Measurements from ENCODE around the gene SDK1. TPM values are rescaled to one million over a fixed set of nuclear protein-coding genes. Genes with fewer than 3 reads are reported as not detected.

Gene SDK1
- total and polyA plus RNA-seq, 2 of the 8 experiments (the other 6 are each of a cell fraction or from before 2014, with no cell fraction given), result 3.3 to 7.2 TPM

GRCh38 chr7:3835109-3835508 lies 534.1 kb downstream of the SDK1 start (continued):
- no peak for TF ChIP-seq CBX8 (IDR thresholded peaks at IDR 0.05; ENCODE audit: borderline replicate concordance, low read depth, low read length)
- no peak for TF ChIP-seq NANOG (IDR thresholded peaks at IDR 0.05; ENCODE audit: insufficient read depth, low read depth, low read length, poor library complexity, severe bottlenecking)
- no peak for TF ChIP-seq RXRA (IDR thresholded peaks at IDR 0.05; ENCODE audit: insufficient read depth, low read depth, low read length)
- TF ChIP-seq CREB1 (IDR thresholded peaks at IDR 0.05), result no peak
- no peak for TF ChIP-seq SAP30 (IDR thresholded peaks at IDR 0.05; ENCODE audit: insufficient read depth, insufficient replicate concordance, low read length)
